ENCODE results near the gene PMEPA1.

PMEPA1 gene

DNA sequence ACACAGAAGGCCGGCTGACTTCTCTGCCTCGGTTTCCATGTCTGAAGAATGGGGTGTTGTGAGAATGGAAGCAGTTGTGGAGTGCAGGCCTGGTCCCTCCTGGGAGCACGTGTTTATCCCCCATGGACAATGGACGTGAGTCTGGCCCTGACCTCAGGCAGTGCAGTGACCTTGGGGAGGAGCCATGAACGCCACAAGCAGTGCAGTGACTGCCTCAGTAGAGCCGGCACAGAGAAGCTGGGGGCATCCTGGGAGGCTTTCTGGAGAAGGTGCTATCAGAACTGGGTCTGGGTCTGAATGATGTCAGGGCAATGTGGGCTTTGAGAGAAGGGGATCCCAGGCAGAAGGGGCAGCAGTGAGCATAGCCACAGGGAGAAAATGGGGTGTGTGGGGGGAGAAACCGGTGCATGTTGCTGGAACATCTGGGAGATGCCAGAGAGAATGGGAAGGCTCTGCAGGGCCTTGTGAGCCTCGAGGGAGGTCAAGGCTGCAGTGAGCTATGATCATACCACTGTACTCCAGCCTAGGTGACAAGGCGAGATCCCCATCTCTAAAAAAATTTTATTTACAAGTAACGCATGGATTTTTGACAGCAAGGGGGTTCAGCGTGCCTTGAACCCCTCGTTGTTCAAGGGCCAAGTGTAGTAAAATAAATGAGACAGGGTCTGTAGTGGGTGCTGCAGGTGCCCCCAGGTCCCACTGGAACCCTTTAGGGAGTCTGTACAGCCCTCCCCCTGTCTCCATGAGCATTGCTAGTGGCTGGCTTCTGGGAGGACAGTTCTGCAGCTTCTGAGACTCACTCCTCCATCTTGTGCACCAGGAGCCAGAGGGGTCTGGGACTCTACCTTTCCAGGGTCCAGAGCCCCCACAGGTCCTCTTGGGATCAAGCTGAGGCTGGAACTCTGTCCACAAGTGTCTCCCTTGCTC is 62.5 kb downstream of the PMEPA1 start:
- Histone ChIP-seq H3K4me2 (ENCODE audit: insufficient read depth, low read length, poor library complexity, severe bottlenecking) (no peak overlapping the region), H2AFZ (ENCODE audit: low read length) (no peak overlapping the region), H3K4ac (ENCODE audit: low read length) (no peak overlapping the region), H3K27me3 (ENCODE audit: control insufficient read depth in 3 of 3, insufficient read depth in 3 of 3, low read depth in 1 of 3, low read length in 3 of 3) (peaks cover 0 to under 1% (median 0%) of the 10 kb centered on the region in 3 experiments), H2BK15ac (ENCODE audit: low read length) (no peak overlapping the region), H3K23ac (ENCODE audit: low read depth, low read length, poor library complexity) (peak overlapping the region; percentile 52), H3K9me3 (replicated peaks in 1 of 2; ENCODE audit: control insufficient read depth in 2 of 2, insufficient read depth in 1 of 2, low read depth in 1 of 2, low read length in 2 of 2) (peaks cover 0 to 5% of the 10 kb centered on the region in 2 donors), H2AK5ac (ENCODE audit: low read depth, low read length) (no peak overlapping the region), H3K79me1 (ENCODE audit: low read depth, low read length) (no peaks in the 10 kb centered on the region), H4K91ac (ENCODE audit: low read depth, low read length, poor library complexity) (no peak overlapping the region), H2BK12ac (ENCODE audit: low read length) (no peak overlapping the region), H3K27ac (replicated peaks; ENCODE audit: low read length) (no peak overlapping the region), H2BK5ac (ENCODE audit: low read length) (no peak overlapping the region), H2BK120ac (ENCODE audit: low read depth, low read length) (no peak overlapping the region), H3K18ac (ENCODE audit: low read length) (peak overlapping the region; percentile 13), H3K36me3 (replicated peaks in 1 of 2; ENCODE audit: control insufficient read depth in 2 of 2, insufficient read depth in 2 of 2, low read length in 2 of 2) (no peaks in the 10 kb centered on the region), H3K4me3 (ENCODE audit: low read length in 2 of 2) (no peak overlapping the region), H3K14ac (ENCODE audit: low read length) (no peak overlapping the region), H4K8ac (ENCODE audit: low read depth, low read length) (no peak overlapping the region), H3K4me1 (ENCODE audit: control insufficient read depth in 2 of 2, insufficient read depth in 1 of 2, low read depth in 1 of 2, low read length in 2 of 2) (no peaks in the 10 kb centered on the region), H3K9ac (ENCODE audit: low read depth, low read length, poor library complexity) (no peak overlapping the region)
- WGBS, 2 donors (ENCODE audit: extremely low coverage in 2 of 2, insufficient read length in 2 of 2, insufficient replicate concordance in 1 of 2) = no CpG with 5 or more reads among the region's 12 CpGs
- no peak for DNase-seq (ENCODE audit: low spot score)

DNA sequence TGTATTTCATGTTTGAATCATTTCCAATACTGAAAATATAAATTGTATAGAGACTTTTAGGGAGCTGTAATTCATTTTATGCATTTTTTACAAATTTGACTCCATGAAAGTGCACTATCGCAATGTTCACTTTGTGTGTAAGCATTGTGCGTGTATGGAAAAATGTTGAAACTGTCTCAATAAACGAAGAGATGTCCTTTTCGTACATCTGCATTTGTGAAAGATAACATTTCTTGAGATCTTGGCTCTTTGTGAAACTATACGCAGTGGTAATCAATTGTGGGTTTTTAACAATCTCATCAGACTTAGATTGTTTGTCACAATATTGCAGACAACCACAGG is 70.9 kb downstream of the PMEPA1 start:
- H2AFZ ChIP-seq (ENCODE audit: low read length) = no peak overlapping the region
- no peaks in the 10 kb centered on the region for H3K36me3 ChIP-seq (replicated peaks in 1 of 2; ENCODE audit: control insufficient read depth in 2 of 2, insufficient read depth in 2 of 2, low read length in 2 of 2)
- no peaks in the 10 kb centered on the region for H3K4me1 ChIP-seq (ENCODE audit: control insufficient read depth in 2 of 2, insufficient read depth in 1 of 2, low read depth in 1 of 2, low read length in 2 of 2)
- H3K4me2 ChIP-seq (ENCODE audit: insufficient read depth, low read length, poor library complexity, severe bottlenecking) = no peak overlapping the region
- H3K27ac ChIP-seq (replicated peaks; ENCODE audit: low read length) = no peak overlapping the region
- no peak overlapping the region for H2BK12ac ChIP-seq (ENCODE audit: low read length)
- H3K9ac ChIP-seq (ENCODE audit: low read depth, low read length, poor library complexity) = no peak overlapping the region
- no peak overlapping the region for H2BK15ac ChIP-seq (ENCODE audit: low read length)
- no peak overlapping the region for H2BK5ac ChIP-seq (ENCODE audit: low read length)
- H3K4ac ChIP-seq (ENCODE audit: low read length) = no peak overlapping the region
- no peak for DNase-seq (ENCODE audit: low spot score)
- no peak overlapping the region for H3K4me3 ChIP-seq (ENCODE audit: low read length in 2 of 2)
- H3K23ac ChIP-seq (ENCODE audit: low read depth, low read length, poor library complexity) = no peak overlapping the region
- no peak overlapping the region for H4K8ac ChIP-seq (ENCODE audit: low read depth, low read length)
- H2AK5ac ChIP-seq (ENCODE audit: low read depth, low read length) = no peak overlapping the region
- H2BK120ac ChIP-seq (ENCODE audit: low read depth, low read length) = no peak overlapping the region
- H3K18ac ChIP-seq (ENCODE audit: low read length) = no peak overlapping the region
- peaks cover 0 to 5% of the 10 kb centered on the region in 2 donors for H3K9me3 ChIP-seq (replicated peaks in 1 of 2; ENCODE audit: control insufficient read depth in 2 of 2, insufficient read depth in 1 of 2, low read depth in 1 of 2, low read length in 2 of 2)
- no peak overlapping the region for H4K91ac ChIP-seq (ENCODE audit: low read depth, low read length, poor library complexity)
- H3K14ac ChIP-seq (ENCODE audit: low read length) = no peak overlapping the region
- H3K27me3 ChIP-seq (ENCODE audit: control insufficient read depth in 3 of 3, insufficient read depth in 3 of 3, low read depth in 1 of 3, low read length in 3 of 3) = peaks cover 0 to 8% (median 0%) of the 10 kb centered on the region in 3 experiments
- no peaks in the 10 kb centered on the region for H3K79me1 ChIP-seq (ENCODE audit: low read depth, low read length)
- WGBS, 2 donors (ENCODE audit: extremely low coverage in 2 of 2, insufficient read length in 2 of 2, insufficient replicate concordance in 1 of 2) = no CpG with 5 or more reads among the region's 5 CpGs

DNA sequence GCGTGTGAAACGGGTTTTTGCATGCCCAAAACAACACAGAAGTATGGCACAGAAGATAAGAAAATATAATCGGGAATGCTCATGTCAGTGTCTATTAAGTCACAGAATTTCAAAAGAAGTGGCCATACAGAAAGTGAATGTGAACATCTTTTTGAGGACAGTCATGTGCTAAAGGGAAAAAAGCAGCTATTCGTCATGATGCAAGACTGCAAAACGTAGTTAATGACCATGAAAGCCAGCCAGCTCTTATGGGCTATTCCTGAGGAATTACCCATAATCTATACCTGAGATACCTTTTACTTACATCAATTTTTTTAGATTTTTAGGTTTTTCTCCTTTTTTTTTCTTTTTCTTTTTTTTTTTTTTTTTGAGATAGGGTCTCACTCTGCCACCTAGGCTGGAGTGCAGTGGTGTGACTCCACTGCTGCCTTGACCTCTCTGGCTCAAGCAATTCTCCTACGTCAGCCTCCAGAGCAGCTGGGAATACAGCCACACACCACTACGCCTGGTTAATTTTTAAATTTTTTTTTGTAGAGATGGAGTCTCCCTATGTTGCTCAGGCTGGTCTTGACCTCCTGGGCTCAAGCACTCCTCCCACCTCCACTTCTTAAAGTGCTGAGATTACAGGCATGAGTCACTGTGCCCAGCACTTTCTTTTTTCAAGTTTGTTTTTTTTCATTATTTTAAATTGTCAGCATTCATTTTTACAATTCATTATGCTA is 71.5 kb downstream of the PMEPA1 start:
- Histone ChIP-seq H3K4ac (ENCODE audit: low read length) (no peak overlapping the region), H3K4me1 (ENCODE audit: control insufficient read depth in 2 of 2, insufficient read depth in 1 of 2, low read depth in 1 of 2, low read length in 2 of 2) (no peaks in the 10 kb centered on the region), H2AFZ (ENCODE audit: low read length) (no peak overlapping the region), H3K27me3 (ENCODE audit: control insufficient read depth in 3 of 3, insufficient read depth in 3 of 3, low read depth in 1 of 3, low read length in 3 of 3) (peaks cover 0 to 8% (median 0%) of the 10 kb centered on the region in 3 experiments), H2BK120ac (ENCODE audit: low read depth, low read length) (no peak overlapping the region), H2BK12ac (ENCODE audit: low read length) (no peak overlapping the region), H4K91ac (ENCODE audit: low read depth, low read length, poor library complexity) (no peak overlapping the region), H3K9ac (ENCODE audit: low read depth, low read length, poor library complexity) (no peak overlapping the region), H3K4me2 (ENCODE audit: insufficient read depth, low read length, poor library complexity, severe bottlenecking) (no peak overlapping the region), H4K8ac (ENCODE audit: low read depth, low read length) (no peak overlapping the region), H3K36me3 (replicated peaks in 1 of 2; ENCODE audit: control insufficient read depth in 2 of 2, insufficient read depth in 2 of 2, low read length in 2 of 2) (no peaks in the 10 kb centered on the region), H2AK5ac (ENCODE audit: low read depth, low read length) (no peak overlapping the region), H3K23ac (ENCODE audit: low read depth, low read length, poor library complexity) (no peak overlapping the region), H2BK5ac (ENCODE audit: low read length) (no peak overlapping the region), H3K79me1 (ENCODE audit: low read depth, low read length) (no peaks in the 10 kb centered on the region), H3K9me3 (replicated peaks in 1 of 2; ENCODE audit: control insufficient read depth in 2 of 2, insufficient read depth in 1 of 2, low read depth in 1 of 2, low read length in 2 of 2) (peaks cover 0 to 3% of the 10 kb centered on the region in 2 donors), H3K4me3 (ENCODE audit: low read length in 2 of 2) (no peak overlapping the region), H3K18ac (ENCODE audit: low read length) (no peak overlapping the region), H3K14ac (ENCODE audit: low read length) (no peak overlapping the region), H2BK15ac (ENCODE audit: low read length) (no peak overlapping the region), H3K27ac (replicated peaks; ENCODE audit: low read length) (no peak overlapping the region)
- no peak for DNase-seq (ENCODE audit: low spot score)
- no CpG with 5 or more reads among the region's 7 CpGs for WGBS, 2 donors (ENCODE audit: extremely low coverage in 2 of 2, insufficient read length in 2 of 2, insufficient replicate concordance in 1 of 2)

DNA sequence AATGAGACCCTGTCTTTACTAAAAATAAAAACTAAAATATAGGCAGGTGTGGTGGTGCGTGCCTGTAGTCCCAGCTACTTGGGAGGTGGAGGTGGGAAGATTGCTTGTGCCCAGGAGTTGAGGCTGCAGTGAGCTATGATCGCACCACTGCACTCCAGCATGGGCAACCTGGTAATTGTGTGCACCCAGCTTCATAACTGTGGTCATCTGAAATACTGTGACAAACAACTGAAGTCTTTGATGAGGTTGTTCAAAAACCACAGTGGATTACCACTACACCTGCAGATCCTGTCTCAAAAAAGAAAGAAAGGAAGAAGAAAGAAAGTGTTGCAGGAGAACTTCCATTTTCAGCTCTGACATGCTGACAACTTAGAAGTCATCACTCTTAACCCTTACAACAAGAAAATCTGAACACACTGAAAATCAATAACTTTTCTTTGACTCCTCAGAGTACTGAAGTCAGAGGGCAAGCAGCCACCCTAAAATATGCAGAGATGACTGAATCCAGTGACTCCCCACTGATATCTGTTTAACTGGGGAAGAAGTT is 75.8 kb downstream of the PMEPA1 start:
- H3K4ac ChIP-seq (ENCODE audit: low read length) = no peak overlapping the region
- peaks cover 0 to 2% of the 10 kb centered on the region in 2 donors for H3K9me3 ChIP-seq (replicated peaks in 1 of 2; ENCODE audit: control insufficient read depth in 2 of 2, insufficient read depth in 1 of 2, low read depth in 1 of 2, low read length in 2 of 2)
- no peak overlapping the region for H2BK5ac ChIP-seq (ENCODE audit: low read length)
- H2BK15ac ChIP-seq (ENCODE audit: low read length) = no peak overlapping the region
- no peaks in the 10 kb centered on the region for H3K4me1 ChIP-seq (ENCODE audit: control insufficient read depth in 2 of 2, insufficient read depth in 1 of 2, low read depth in 1 of 2, low read length in 2 of 2)
- H2BK120ac ChIP-seq (ENCODE audit: low read depth, low read length) = no peak overlapping the region
- no CpG with 5 or more reads among the region's 2 CpGs for WGBS, 2 donors (ENCODE audit: extremely low coverage in 2 of 2, insufficient read length in 2 of 2, insufficient replicate concordance in 1 of 2)
- H3K9ac ChIP-seq (ENCODE audit: low read depth, low read length, poor library complexity) = no peak overlapping the region
- no peak overlapping the region for H3K27ac ChIP-seq (replicated peaks; ENCODE audit: low read length)
- H4K8ac ChIP-seq (ENCODE audit: low read depth, low read length) = no peak overlapping the region
- H3K18ac ChIP-seq (ENCODE audit: low read length) = no peak overlapping the region
- no peaks in the 10 kb centered on the region for H3K79me1 ChIP-seq (ENCODE audit: low read depth, low read length)
- H2BK12ac ChIP-seq (ENCODE audit: low read length) = no peak overlapping the region
- no peak overlapping the region for H2AFZ ChIP-seq (ENCODE audit: low read length)
- H3K23ac ChIP-seq (ENCODE audit: low read depth, low read length, poor library complexity) = no peak overlapping the region
- H3K27me3 ChIP-seq (ENCODE audit: control insufficient read depth in 3 of 3, insufficient read depth in 3 of 3, low read depth in 1 of 3, low read length in 3 of 3) = peaks cover 0 to 8% (median 0%) of the 10 kb centered on the region in 3 experiments
- no peak overlapping the region for H3K4me3 ChIP-seq (ENCODE audit: low read length in 2 of 2)
- H4K91ac ChIP-seq (ENCODE audit: low read depth, low read length, poor library complexity) = no peak overlapping the region
- no peak overlapping the region for H3K4me2 ChIP-seq (ENCODE audit: insufficient read depth, low read length, poor library complexity, severe bottlenecking)
- no peaks in the 10 kb centered on the region for H3K36me3 ChIP-seq (replicated peaks in 1 of 2; ENCODE audit: control insufficient read depth in 2 of 2, insufficient read depth in 2 of 2, low read length in 2 of 2)
- DNase-seq (ENCODE audit: low spot score) = no peak
- no peak overlapping the region for H2AK5ac ChIP-seq (ENCODE audit: low read depth, low read length)
- H3K14ac ChIP-seq (ENCODE audit: low read length) = no peak overlapping the region
